SJCRH30 (cell line): ENCODE data around the gene DEFB128. TPM values are rescaled to one million over a fixed set of nuclear protein-coding genes. Genes with fewer than 3 reads are reported as not detected.
"Not testable (repeated sequence)": the region's sequence is repeated elsewhere in the genome, so short reads cannot be mapped to it uniquely, and the experiment has no call there.

ENCODE experiments used
- DNase-seq, 2 experiments: peaks; one replicate each; pipeline ENCODE4 v3.0.0-alpha.2; 2015 to 2020
- H3K27ac ChIP-seq: fragments of 250-450 bp; sonication (Bioruptor Pico); 2 replicates; pipeline ENCODE4 v1.5.1; 2020; ENCODE audit warnings: mild to moderate bottlenecking, moderate library complexity
- H3K27me3 ChIP-seq: fragments of 250-450 bp; sonication (Bioruptor Pico); 2 replicates; pipeline ENCODE4 v1.5.1; 2020; ENCODE audit warnings: mild to moderate bottlenecking, moderate library complexity
- H3K36me3 ChIP-seq: fragments of 250-450 bp; sonication (Bioruptor Pico); 2 replicates; pipeline ENCODE4 v1.5.1; 2020; ENCODE audit warnings: mild to moderate bottlenecking, moderate library complexity
- H3K4me1 ChIP-seq: fragments of 250-450 bp; sonication (Bioruptor Pico); 2 replicates; pipeline ENCODE4 v1.5.1; 2020; ENCODE audit warnings: mild to moderate bottlenecking, moderate library complexity
- H3K4me3 ChIP-seq: fragments of 250-450 bp; sonication (Bioruptor Pico); 2 replicates; pipeline ENCODE4 v1.5.1; 2020; ENCODE audit warnings: mild to moderate bottlenecking, moderate library complexity
- H3K9me3 ChIP-seq: fragments of 250-450 bp; sonication (Bioruptor Pico); replicated peaks from 2 replicates; pipeline ENCODE4 v1.5.1; 2020; ENCODE audit warnings: mild to moderate bottlenecking, moderate library complexity
- total RNA-seq: library from RNA; depleted of rRNA; stranded (reverse); fragments of >200 nt; shearing (Covaris generic); gene quantifications from 2 replicates; pipeline ENCODE4 v1.2.3, GENCODE V29; 2014; rRNA removed

The DEFB128 gene
- total RNA-seq, 1 experiment from 2014 or later, result not detected

GRCh38 chr20:203630-204029 lies 14.1 kb upstream of the DEFB128 start:
- H3K9me3 ChIP-seq, H3K4me1 ChIP-seq, H3K36me3 ChIP-seq, H3K27ac ChIP-seq, H3K4me3 ChIP-seq, DNase-seq: not testable (repeated sequence)
- peaks cover 13% of the 10 kb centered on the region; the same call in 1 of the 2 replicates for H3K27me3 ChIP-seq

- DNase-seq, result no peak
Observed at GRCh38 chr20:199996-200395, 10.5 kb upstream of the DEFB128 start.

DNA sequence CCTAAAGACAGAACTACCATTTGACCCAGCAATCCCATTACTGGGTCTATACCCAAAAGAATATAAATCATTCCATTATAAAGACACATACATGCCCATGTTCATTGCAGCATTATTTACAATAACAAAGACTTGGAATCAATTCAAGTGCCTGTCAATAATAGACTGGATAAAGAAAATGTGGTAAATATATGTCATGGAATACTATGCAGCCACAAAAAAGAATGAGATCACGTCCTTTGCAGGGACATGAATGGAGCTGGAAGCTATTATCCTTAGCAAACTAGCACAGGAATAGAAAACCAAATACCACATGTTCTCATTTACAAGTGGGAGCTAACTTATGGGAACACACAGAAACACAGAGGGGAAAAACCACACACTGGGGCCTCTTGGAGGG lies 8.7 kb upstream of the DEFB128 start:
- peaks cover 8% of the 10 kb centered on the region; the same call in 1 of the 2 replicates for H3K27me3 ChIP-seq
- H3K27ac ChIP-seq, result no peak overlapping the region
- no peak for DNase-seq
- no peak overlapping the region for H3K4me3 ChIP-seq
- H3K4me1 ChIP-seq, result no peaks in the 10 kb centered on the region
- no peaks in the 10 kb centered on the region for H3K36me3 ChIP-seq
- H3K9me3 ChIP-seq, result no peaks in the 10 kb centered on the region

More at GRCh38 chr20:199996-200395, 10.5 kb upstream of the DEFB128 start:
- no peaks in the 10 kb centered on the region for H3K4me1 ChIP-seq
- no peak overlapping the region for H3K27ac ChIP-seq
- H3K9me3 ChIP-seq, result no peaks in the 10 kb centered on the region
- H3K27me3 ChIP-seq, result peaks cover 6% of the 10 kb centered on the region; the same call in 1 of the 2 replicates
- H3K36me3 ChIP-seq, result no peaks in the 10 kb centered on the region
- H3K4me3 ChIP-seq, result no peak overlapping the region

GRCh38 chr20:187733-188132 lies 1.8 kb downstream of the DEFB128 start:
- no peak overlapping the region for H3K4me3 ChIP-seq
- no peaks in the 10 kb centered on the region for H3K27me3 ChIP-seq
- H3K4me1 ChIP-seq, result no peaks in the 10 kb centered on the region
- no peak for DNase-seq
- no peaks in the 10 kb centered on the region for H3K9me3 ChIP-seq
- no peak overlapping the region for H3K27ac ChIP-seq
- H3K36me3 ChIP-seq, result no peaks in the 10 kb centered on the region

GRCh38 chr20:184288-184687 lies 5.2 kb downstream of the DEFB128 start:
- Histone ChIP-seq H3K4me1 (no peaks in the 10 kb centered on the region), H3K36me3 (no peaks in the 10 kb centered on the region), H3K9me3 (no peaks in the 10 kb centered on the region), H3K27me3 (no peaks in the 10 kb centered on the region), H3K4me3 (no peak overlapping the region), H3K27ac (no peak overlapping the region)
- DNase-seq, result no peak

GRCh38 chr20:168876-169275 lies 20.6 kb downstream of the DEFB128 start:
- H3K9me3 ChIP-seq, result no peaks in the 10 kb centered on the region; the same call in 1 of the 2 replicates
- H3K27ac ChIP-seq, result no peak overlapping the region
- no peak for DNase-seq
- no peak overlapping the region for H3K4me3 ChIP-seq
- H3K36me3 ChIP-seq, result no peaks in the 10 kb centered on the region
- 0 out of 2 replicates have a peak, but pooled peaks cover 3% of the 10 kb centered on the region for H3K27me3 ChIP-seq
- no peaks in the 10 kb centered on the region for H3K4me1 ChIP-seq

- Histone ChIP-seq H3K27me3 (peaks cover 3% of the 10 kb centered on the region), H3K4me3 (no peak overlapping the region), H3K36me3 (no peaks in the 10 kb centered on the region), H3K27ac (no peak overlapping the region), H3K9me3 (no peaks in the 10 kb centered on the region), H3K4me1 (no peaks in the 10 kb centered on the region)
- no peak for DNase-seq
Observed at GRCh38 chr20:164618-165017, 24.9 kb downstream of the DEFB128 start.

GRCh38 chr20:157154-157553 lies 32.4 kb downstream of the DEFB128 start, which contains the start of gene DEFB127:
Gene DEFB127, plus strand, starts transcription at chr20:157454. Its CDS starts 91 bp downstream, at chr20:157545.
- H3K27ac ChIP-seq, result no peak within 1 kb of the TSS
- no peaks in the 10 kb centered on the region for H3K36me3 ChIP-seq
- H3K27me3 ChIP-seq, result no peaks in the 10 kb centered on the region; the same call in none of the 2 replicates
- no peak within 1 kb of the TSS for H3K4me3 ChIP-seq
- H3K4me1 ChIP-seq, result no peaks in the 10 kb centered on the region
- H3K9me3 ChIP-seq, result no peaks in the 10 kb centered on the region
- DNase-seq, result no peak

GRCh38 chr20:152131-152530 lies 37.4 kb downstream of the DEFB128 start:
- Histone ChIP-seq H3K27me3 (peaks cover 7% of the 10 kb centered on the region; the same call in 1 of the 2 replicates), H3K9me3 (no peaks in the 10 kb centered on the region), H3K27ac (no peak overlapping the region), H3K4me3 (no peak overlapping the region), H3K36me3 (no peaks in the 10 kb centered on the region), H3K4me1 (no peaks in the 10 kb centered on the region)
- no peak for DNase-seq

DNA sequence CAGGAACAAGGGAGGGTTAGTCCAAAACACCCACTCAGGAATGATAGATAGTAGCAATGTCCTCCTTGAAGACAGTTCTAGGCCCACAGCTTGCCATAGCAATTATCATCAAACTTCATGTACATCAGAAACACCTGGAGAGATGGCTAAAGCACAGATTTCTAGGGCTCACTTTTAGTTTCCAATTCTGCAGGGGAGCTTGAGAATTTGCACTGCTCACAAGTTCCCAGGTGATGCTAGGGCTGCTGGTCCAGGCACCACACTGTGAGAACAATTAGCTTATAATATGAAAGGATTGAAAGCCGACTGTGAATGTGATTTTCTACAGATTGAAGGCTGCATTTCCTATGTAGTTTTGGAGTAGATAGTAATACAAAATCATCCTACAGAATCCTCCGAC lies 43.6 kb downstream of the DEFB128 start:
- no peaks in the 10 kb centered on the region for H3K9me3 ChIP-seq
- H3K27me3 ChIP-seq, result peaks cover 29% of the 10 kb centered on the region; the same call in 1 of the 2 replicates

DNA sequence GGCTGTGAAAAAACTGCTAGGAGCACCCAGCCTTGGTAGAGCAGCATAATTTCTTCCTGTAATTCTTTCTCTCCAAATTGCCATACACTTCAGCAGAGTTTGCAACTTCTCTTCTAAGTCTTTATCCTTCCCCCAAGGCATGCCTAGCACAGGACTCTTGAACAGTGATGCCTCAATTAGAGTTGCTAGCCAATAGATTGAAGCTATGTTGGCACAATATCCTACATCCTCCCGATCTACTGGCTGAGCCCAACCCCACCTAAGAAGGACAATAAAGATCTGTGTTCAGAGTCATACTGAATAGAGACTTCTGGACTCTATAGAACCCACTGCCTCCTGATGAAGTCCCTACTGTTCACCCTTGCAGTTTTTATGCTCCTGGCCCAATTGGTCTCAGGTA lies 47.2 kb downstream of the DEFB128 start, which contains the start of gene DEFB126:
DEFB126 (plus strand) TSS at position 301 of the 400 bp plus-strand sequence; CDS start at position 340, 39 bp downstream.
- Histone ChIP-seq H3K4me1 (no peaks in the 10 kb centered on the region), H3K4me3 (no peak within 1 kb of the TSS), H3K27ac (no peak within 1 kb of the TSS), H3K27me3 (peaks cover 23% of the 10 kb centered on the region; the same call in 1 of the 2 replicates), H3K9me3 (no peaks in the 10 kb centered on the region), H3K36me3 (no peaks in the 10 kb centered on the region)
- DNase-seq, result no peak

More for the DNA sequence above, 43.6 kb downstream of the DEFB128 start:
- DNase-seq, result no peak
- no peak overlapping the region for H3K4me3 ChIP-seq
- H3K4me1 ChIP-seq, result no peaks in the 10 kb centered on the region
- H3K27ac ChIP-seq, result no peak overlapping the region
- no peaks in the 10 kb centered on the region for H3K36me3 ChIP-seq

Other genes with a start within 250 kb of the DEFB128 start
- not detected in 2 replicates for gene DEFB125, start 102.0 kb downstream of the DEFB128 start, total RNA-seq
- gene DEFB126, start 47.1 kb downstream of the DEFB128 start, total RNA-seq, result not detected in 2 replicates
- not detected in 2 replicates for gene DEFB127, start 32.3 kb downstream of the DEFB128 start, total RNA-seq
- not detected in 2 replicates for gene DEFB129, start 37.5 kb upstream of the DEFB128 start, total RNA-seq
- gene DEFB132, start 68.0 kb upstream of the DEFB128 start, total RNA-seq, result not detected in 2 replicates
- 1.5 and 2.3 TPM in 2 replicates for gene C20orf96, start 101.0 kb upstream of the DEFB128 start, total RNA-seq
- 44.8 and 46.5 TPM in 2 replicates for gene ZCCHC3, start 107.9 kb upstream of the DEFB128 start, total RNA-seq
- 12.7 TPM in 2 replicates for gene SOX12, start 135.8 kb upstream of the DEFB128 start, total RNA-seq
- 13.2 and 14.9 TPM in 2 replicates for gene NRSN2, start 157.4 kb upstream of the DEFB128 start, total RNA-seq
- gene TRIB3, start 191.0 kb upstream of the DEFB128 start, total RNA-seq, result 11.3 and 12.4 TPM in 2 replicates
- gene RBCK1, start 218.6 kb upstream of the DEFB128 start, total RNA-seq, result 26.1 and 28.5 TPM in 2 replicates